Thoracic aorta (tissue), 2 donors: ENCODE data around the gene MED12L. TPM values are rescaled to one million over a fixed set of nuclear protein-coding genes. Genes with fewer than 3 reads are reported as not detected.

ENCODE experiments used
- ATAC-seq: fragments of 150-250 bp; one replicate; pipeline ENCODE4 v1.8.0; 2017; ENCODE audit warnings: low read depth; ENCODE audit not compliant: insufficient number of reproducible peaks, low FRiP score
- DNase-seq: peaks from one replicate; pipeline ENCODE4 v3.0.0-alpha.2; 2020; ENCODE audit warnings: low spot score
- H3K27ac ChIP-seq, 2 donors: fragments of 200-600 bp; sonication (generic); 1 replicate in 1 of 2; 2 replicates in 1 of 2; pipeline ENCODE4 v1.5.1; 2016; ENCODE audit warnings: mild to moderate bottlenecking in 2 of 2, moderate library complexity in 2 of 2
- H3K27me3 ChIP-seq: fragments of 200-600 bp; sonication (generic); replicated peaks from 2 replicates; pipeline ENCODE4 v1.6.0; 2016; ENCODE audit warnings: mild to moderate bottlenecking; ENCODE audit not compliant: insufficient read depth
- H3K36me3 ChIP-seq: fragments of 200-600 bp; sonication (generic); one replicate; pipeline ENCODE4 v1.5.1; 2016
- H3K4me1 ChIP-seq, 2 donors: fragments of 200-600 bp; sonication (generic); 1 replicate in 1 of 2; 2 replicates in 1 of 2; pipeline versions ENCODE4 v1.5.1 to v1.6.0; 2016; ENCODE audit warnings: low read depth in 2 of 2, mild to moderate bottlenecking in 1 of 2; ENCODE audit not compliant: control insufficient read depth in 1 of 2
- H3K4me3 ChIP-seq: fragments of 200-600 bp; sonication (generic); 2 replicates; pipeline ENCODE4 v1.5.1; 2016; ENCODE audit warnings: mild to moderate bottlenecking
- H3K9me3 ChIP-seq: fragments of 200-600 bp; sonication (generic); 2 replicates; pipeline ENCODE4 v1.5.1; 2016
- CTCF ChIP-seq: fragments of 200-600 bp; sonication (generic); IDR thresholded peaks from one replicate; pipeline ENCODE4 v1.5.1; 2019; ENCODE audit warnings: antibody characterized with exemption
- total RNA-seq, 2 donors: library from RNA; depleted of rRNA; stranded (reverse); fragments of >200 nt; gene quantifications; one replicate each; pipeline versions ENCODE4 v1.1.0 to v1.2.3, GENCODE V29; 2016

The MED12L gene
- total RNA-seq, 2 donors from 2014 or later, result 0.27 to 2.0 TPM

- DNase-seq (no peak), ATAC-seq (no peak)
- Histone ChIP-seq H3K36me3 (no peaks in the 10 kb centered on the region), H3K27ac (no peak overlapping the region), H3K27me3 (no peaks in the 10 kb centered on the region), H3K9me3 (no peaks in the 10 kb centered on the region), H3K4me3 (no peak overlapping the region), H3K4me1 (peaks cover 0 to 11% of the 10 kb centered on the region in 2 donors)
- TF ChIP-seq CTCF, result no peak
Observed at GRCh38 chr3:151440940-151441339, 355.5 kb downstream of the MED12L start.

GRCh38 chr3:151443583-151443982, 358.1 kb downstream of the MED12L start:
- no peak overlapping the region for H3K4me3 ChIP-seq
- H3K27me3 ChIP-seq, result no peaks in the 10 kb centered on the region
- H3K9me3 ChIP-seq, result no peaks in the 10 kb centered on the region
- ATAC-seq (no peak), DNase-seq (no peak)
- no peaks in the 10 kb centered on the region for H3K36me3 ChIP-seq
- no peak for TF ChIP-seq CTCF
- H3K27ac ChIP-seq, result no peak overlapping the region
- peaks cover 0 to 11% of the 10 kb centered on the region in 2 donors for H3K4me1 ChIP-seq

GRCh38 chr3:151445273-151446001, 360.0 kb downstream of the MED12L start:
- DNase-seq, result no peak

GRCh38 chr3:151446002-151446340, 360.5 kb downstream of the MED12L start:
- Histone ChIP-seq H3K36me3 (no peaks in the 10 kb centered on the region), H3K27me3 (no peaks in the 10 kb centered on the region), H3K9me3 (no peaks in the 10 kb centered on the region), H3K27ac (no peak overlapping the region), H3K4me3 (no peak overlapping the region), H3K4me1 (peaks cover 0 to 11% of the 10 kb centered on the region in 2 donors)
- ATAC-seq (no peak), DNase-seq (no peak)
- no peak for TF ChIP-seq CTCF

More at GRCh38 chr3:151445273-151446001, 360.0 kb downstream of the MED12L start:
- Histone ChIP-seq H3K4me1 (peaks cover 0 to 11% of the 10 kb centered on the region in 2 donors), H3K36me3 (no peaks in the 10 kb centered on the region), H3K9me3 (no peaks in the 10 kb centered on the region), H3K27ac (no peak overlapping the region), H3K4me3 (no peak overlapping the region), H3K27me3 (no peaks in the 10 kb centered on the region)
- ATAC-seq, result no peak
- TF ChIP-seq CTCF, result no peak

- no peak for ATAC-seq
- no peak for TF ChIP-seq CTCF
- H3K36me3 ChIP-seq, result no peaks in the 10 kb centered on the region
- no peak for DNase-seq
- no peak overlapping the region for H3K27ac ChIP-seq
- no peaks in the 10 kb centered on the region for H3K4me1 ChIP-seq
- no peaks in the 10 kb centered on the region for H3K27me3 ChIP-seq
- H3K9me3 ChIP-seq, result no peaks in the 10 kb centered on the region
- no peak overlapping the region for H3K4me3 ChIP-seq
Observed at GRCh38 chr3:151452368-151452767, 366.9 kb downstream of the MED12L start.
